Activated T-helper 1 cell treated with Interleukin-2 at 50 U/mL for 16 hours (primary cell): Measurements from ENCODE around the gene EIF3L.
A peak's percentile ranks its signal among the peaks of the same experiment; 100 is the strongest.

Source experiments
- DNase-seq: peaks from one replicate; pipeline ENCODE4 v3.0.0-alpha.2; 2020; ENCODE audit warnings: low read depth

The EIF3L gene

GRCh38 chr22:37854946-37855345 is 5.7 kb downstream of the EIF3L start:
- no peak for DNase-seq

DNA sequence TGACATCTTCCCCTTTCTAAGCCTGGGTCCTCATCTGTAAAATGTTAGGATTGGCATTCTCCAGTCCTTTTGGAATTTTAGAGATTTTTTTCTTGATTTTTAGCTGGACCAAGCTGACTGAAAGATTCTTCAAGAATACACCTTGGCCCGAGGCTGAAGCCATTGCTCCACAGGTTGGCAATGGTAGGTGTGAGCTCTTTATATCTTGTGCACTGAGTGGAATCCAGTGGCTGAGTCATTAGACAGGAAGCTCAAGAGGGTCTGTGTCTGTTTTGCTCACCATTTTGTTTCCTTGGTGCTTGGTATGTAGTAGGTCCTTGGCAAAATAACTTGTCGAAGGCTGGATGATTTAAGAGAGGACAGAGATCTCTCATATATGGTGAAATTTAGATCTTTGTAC is 6.2 kb downstream of the EIF3L start:
- DNase-seq, result no peak

GRCh38 chr22:37860796-37861421 is 11.7 kb downstream of the EIF3L start:
- DNase-seq, result no peak

GRCh38 chr22:37862570-37863325 is 13.5 kb downstream of the EIF3L start:
- no peak for DNase-seq

- no peak for DNase-seq
These were observed 16.3 kb downstream of the EIF3L start for GRCh38 chr22:37865510-37865909.

DNA sequence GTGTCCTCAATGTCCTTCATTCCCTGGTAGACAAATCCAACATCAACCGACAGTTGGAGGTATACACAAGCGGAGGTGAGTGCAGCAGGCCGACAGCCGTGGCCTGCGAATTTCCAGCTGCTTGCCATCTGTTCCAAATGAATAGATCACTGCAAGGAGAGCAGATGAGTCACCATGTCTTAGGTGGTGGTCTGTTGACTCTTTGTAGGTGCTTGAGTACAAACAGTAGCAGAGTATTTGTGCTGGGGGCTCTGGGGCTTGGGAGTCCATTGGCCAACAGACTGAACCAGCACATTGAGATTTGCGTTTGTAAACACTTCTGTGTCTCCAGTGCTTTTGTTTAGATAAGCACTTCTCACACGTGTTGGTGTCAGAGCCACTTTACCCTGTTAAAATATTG is 21.1 kb downstream of the EIF3L start:
- DNase-seq, result no peak

GRCh38 chr22:37880668-37881440 is 31.6 kb downstream of the EIF3L start:
- no peak for DNase-seq

DNA sequence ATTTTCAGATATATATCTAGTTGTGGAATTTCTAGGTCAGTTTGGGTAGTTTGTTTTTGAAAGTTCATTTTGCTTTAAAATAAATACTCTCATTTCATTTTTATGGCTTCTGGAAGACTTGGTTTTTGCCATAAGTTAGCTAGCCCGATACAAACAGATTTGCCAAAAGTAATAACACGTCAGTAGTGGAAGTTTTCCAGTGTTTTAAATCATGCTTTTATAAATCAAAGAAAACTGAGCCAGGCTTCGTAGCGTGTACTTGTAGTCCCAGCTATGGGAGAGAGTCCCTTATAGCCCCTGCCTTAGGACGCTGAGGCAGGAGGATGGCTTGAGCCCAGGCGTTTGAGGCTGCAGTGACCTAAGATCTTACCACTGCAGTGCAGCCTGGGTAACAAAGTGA is 35.2 kb downstream of the EIF3L start:
- no peak for DNase-seq

DNA sequence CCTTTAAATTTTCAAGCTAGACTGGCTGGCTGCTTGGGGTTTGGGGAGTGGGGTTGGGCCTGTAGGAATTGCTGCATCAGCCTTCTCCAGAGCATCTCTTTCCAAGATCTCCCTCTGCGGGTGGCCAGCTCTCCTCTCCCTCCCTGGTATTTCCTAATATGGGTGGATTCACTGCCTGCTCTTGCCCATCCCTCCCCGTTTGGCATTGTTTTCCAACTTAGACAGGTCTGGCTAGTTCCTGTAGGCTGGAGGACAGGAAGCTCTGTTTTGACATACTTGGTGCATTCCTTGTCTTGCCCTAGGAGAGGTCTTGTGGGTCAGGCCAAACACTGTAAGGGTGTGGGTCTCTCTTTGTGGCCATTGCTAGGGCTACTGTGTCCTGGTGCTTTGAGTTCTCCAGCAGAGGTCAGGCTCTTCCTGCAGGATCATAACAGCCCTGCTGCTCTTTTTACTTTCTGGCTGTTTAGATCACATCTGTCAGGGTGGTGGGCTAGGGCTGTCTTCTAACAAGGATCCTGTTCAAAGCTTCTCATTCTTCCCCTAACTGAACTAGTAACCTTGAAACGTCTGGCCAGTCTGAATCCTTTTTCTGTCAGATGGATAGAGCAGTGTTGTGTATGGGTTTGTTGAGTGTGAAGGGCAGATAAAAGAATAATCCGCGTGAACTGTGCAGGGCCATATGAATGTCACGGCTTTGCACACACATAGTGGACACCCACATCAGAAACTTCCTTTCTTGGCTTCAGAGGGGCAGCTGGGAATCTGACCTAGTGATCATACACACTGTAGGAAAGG is 38.6 kb downstream of the EIF3L start:
- DNase-seq, result no peak

DNA sequence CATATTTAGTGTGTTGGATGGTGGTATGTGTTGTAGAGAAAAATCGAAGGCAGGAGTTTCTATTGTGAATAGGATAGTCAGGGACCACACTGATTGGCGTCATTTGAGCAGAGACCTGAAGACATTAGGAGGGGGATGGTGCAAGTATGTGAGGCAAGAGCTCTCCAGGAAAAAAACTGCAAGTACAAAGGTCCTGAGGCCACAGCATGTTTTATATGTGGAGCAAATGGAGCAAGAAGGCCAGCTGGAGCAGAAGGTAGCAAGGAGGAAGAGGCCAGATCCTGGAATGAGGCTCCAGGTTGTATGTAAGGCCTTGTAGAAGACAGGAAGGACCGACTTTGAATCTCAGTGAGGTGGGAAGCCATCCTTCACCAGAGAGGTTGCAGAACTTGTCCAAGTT is 42.7 kb downstream of the EIF3L start:
- DNase-seq, result no peak

DNA sequence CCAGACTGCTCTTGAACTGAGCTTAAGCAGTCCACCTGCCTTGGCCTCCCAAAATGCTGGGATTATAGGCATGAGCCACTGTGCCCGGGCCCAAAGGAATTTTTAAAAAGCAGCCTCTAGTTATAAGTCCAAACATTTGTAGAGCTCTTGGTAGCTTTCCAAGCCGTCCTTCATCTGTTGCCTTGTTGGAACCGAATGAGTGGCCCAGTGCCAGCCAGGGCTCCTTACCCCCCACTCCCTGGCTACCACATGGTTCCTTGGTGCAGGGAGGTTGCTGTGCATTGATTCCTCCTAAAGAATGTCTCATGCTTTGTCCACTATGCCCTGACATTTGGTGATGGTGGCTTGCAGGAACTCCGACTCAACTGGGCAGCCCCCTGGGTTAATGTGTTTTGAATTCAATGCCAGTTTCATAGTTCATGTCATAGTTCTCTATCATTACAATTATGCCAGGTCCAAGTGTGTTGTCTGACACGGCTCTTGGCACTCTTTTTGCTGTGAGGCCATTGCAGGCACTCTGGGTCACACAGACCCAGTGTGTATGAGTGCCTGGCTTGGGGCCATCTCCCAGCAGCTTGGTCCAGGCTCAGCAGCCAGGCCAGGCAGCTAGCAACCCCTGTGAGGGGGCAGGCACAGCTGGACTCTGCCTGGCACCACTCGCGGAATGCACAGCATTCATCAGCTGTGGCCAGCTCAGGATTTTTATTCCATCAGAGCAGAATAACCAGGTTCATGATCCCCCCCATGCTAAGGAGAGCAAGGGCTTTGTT is 43.5 kb downstream of the EIF3L start:
- no peak for DNase-seq

DNA sequence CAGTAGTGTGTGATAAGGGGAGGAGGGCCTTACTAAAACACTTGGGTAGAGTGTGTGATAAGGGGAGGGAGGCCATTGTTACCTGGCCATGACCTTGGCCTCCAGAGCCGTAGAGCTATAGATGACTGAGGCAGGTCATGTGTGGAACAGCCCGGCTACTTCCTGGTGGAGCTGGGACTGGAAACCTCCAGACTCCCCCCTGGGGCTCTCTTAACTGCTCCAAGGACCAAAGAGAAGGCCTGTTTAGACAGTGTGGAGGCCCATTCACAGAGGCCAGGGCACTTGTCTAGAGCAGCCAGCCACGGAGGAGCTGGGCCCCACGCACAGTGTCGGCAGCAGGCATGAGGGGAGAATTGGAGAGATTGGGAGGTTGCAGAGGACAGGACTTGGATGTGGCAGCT is 44.4 kb downstream of the EIF3L start:
- DNase-seq, result no peak

- no peak for DNase-seq
These were observed 45.9 kb downstream of the EIF3L start for GRCh38 chr22:37894939-37895670.

- peak; percentile 30 for DNase-seq
These were observed 47.0 kb downstream of the EIF3L start for GRCh38 chr22:37896181-37896592.

DNA sequence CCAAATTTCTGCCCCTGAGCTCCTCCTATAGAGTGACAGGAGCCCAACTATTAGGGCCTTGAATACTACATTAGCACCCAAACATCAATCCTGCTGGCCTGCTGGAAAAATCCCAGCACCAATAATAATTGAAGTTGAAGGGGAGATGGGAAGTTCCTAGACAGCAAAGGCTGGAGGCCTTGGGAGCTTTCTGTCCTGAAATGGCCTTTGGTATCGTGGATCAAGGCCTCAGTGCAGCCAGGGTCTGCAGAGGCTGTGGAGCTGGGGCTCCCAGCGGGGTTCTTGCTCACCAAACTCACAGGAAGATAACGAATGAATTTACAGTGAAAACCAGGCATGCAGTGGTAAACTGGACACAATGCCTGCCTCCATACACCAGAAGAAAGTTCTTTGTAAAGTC is 47.7 kb downstream of the EIF3L start:
- no peak for DNase-seq

GRCh38 chr22:37897807-37898206 is 48.6 kb downstream of the EIF3L start:
- no peak for DNase-seq

GRCh38 chr22:37898441-37899181 is 49.4 kb downstream of the EIF3L start:
- DNase-seq, result no peak

DNA sequence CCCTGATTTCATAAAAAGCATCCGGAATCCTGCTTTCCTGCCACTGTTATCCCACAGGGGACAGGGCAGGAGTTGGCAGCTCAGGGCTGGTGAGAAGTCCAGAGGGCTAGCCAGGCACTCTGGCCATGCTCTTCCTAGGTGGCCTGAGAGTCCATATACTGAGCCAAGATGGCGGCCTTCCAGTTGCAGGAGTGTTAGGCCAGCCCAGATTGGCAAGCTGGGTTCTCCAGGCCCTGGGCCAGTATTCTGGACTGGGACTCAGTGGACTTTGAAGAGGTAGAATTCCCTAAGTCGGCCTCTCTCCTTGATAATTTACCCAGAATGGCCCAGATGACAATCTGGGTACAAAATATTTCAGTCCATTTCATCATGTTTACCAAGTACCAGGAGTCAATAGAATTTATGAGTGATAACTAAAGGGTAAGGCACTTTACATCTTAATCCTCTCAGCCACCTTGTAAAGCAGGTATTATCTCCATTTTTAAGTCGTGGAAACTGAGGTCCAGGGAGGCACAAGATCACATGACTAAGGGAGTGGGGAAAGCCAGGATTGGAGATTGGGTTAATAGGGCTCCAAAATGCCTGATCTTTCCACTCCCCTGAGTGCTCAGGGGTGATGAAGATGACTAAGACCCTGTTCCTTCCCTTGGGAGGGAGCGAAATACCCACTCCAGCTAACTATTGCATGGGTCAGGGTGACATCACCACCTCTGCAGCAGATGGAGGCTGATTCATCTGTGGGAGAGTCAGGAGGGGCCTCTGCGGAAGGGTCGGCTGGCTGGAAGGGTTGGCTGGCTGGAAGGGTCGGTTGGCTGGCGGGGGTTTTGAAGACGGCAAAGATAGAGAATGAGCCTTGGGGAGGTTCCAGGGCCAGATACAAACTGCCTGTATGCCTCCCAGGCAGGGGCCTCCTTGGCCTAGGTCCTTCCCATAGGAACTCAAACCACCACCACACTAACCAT is 55.6 kb downstream of the EIF3L start:
- no peak for DNase-seq
